Inflammatory macrophage treated with lipopolysaccharide for 4 hours (primary cell): ENCODE measurements around the gene OSGIN1.

Experiments used
- DNase-seq: peaks from one replicate; pipeline ENCODE4 v3.0.0-alpha.2; 2020

OSGIN1 gene

DNA sequence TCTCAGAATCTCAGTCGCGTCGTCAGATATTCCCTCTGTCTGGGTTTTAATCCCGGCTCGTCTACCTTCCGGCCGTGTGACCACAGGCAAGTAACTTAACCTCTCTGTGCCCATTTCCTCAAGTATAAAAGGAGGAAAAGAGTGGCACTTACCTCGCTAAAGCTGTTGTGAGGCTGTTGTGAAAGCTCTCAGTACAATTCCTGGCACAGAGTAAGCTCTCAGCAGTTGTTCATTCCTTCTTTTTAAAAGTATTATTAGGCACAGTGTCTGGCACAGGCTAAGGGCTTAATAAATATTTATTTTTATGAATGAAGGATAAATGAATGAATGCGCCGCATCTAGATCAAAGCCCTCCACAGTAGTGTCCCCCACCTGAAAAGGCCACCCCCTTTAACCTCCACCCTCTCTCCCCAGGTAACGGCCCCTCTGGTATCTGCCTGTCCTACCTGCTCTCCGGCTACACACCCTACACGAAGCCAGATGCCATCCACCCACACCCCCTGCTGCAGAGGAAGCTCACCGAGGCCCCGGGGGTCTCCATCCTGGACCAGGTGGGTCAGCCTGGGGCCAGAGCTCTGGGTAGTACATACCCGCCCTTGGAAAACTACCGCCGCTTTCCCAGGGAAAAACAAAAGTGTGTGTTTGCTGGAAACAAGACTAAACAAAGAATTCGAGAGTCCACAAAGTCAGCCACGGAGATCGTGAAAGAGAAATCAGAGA is 6.0 kb downstream of the OSGIN1 start:
- DNase-seq, result no peak

DNA sequence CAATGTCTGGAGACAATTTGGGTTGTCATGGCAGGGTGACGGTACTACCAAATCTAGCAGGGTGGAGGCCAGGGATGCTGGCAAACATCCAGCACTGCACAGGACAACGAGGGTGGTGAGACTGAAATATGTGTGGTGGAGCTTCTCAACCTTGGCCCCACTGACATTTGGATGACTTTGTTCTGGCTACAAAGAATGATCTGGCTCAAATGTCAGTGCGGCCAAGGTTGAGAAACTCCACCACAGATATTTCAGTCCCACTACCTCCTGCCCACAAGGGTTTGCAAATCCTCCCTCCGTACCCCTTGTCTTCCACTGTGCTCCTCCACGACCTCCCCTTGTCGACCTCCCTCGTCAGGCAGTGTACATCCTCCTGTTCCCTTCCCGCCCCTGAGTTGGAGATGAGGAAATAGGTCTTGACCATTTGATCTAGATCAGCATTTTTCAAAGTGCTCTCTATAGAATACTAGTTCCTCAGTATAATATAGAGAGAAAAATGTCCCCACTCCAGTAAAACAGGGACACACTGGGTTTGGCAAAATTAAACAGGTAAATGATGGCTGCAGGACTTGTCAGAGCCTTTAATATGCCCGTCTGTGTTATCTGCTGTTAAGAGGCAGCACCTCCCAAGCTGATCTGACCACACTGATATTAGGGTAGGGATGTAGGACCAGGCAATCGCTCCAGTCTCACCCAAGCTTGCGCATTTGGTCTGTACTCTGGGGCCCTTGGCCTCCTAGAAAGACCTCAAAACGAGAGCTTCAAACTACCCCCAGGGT is 6.8 kb downstream of the OSGIN1 start:
- no peak for DNase-seq

DNA sequence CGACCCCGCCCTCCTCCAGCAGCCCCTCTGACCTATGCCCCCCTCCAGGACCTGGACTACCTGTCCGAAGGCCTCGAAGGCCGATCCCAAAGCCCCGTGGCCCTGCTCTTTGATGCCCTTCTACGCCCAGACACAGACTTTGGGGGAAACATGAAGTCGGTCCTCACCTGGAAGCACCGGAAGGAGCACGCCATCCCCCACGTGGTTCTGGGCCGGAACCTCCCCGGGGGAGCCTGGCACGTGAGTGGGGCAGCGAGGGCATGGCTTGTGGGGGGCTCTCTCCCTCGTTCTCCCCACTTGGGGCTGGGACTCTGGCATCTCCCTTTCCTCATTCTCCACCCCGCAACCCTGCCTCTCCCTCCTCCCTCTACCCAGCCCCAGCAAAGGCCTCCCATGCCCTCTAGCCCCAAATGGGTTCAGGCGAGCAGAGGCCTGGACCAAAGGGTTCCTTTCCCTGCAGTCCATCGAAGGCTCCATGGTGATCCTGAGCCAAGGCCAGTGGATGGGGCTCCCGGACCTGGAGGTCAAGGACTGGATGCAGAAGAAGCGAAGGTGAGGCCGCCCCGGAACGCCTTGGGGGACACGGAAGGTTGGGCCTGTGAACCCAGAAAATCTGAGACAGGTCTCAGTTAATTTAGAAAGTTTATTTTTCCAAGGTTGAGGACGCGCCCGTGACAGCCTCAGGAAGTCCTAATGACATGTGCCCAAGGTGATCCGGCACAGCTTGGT is 7.6 kb downstream of the OSGIN1 start:
- no peak for DNase-seq

DNA sequence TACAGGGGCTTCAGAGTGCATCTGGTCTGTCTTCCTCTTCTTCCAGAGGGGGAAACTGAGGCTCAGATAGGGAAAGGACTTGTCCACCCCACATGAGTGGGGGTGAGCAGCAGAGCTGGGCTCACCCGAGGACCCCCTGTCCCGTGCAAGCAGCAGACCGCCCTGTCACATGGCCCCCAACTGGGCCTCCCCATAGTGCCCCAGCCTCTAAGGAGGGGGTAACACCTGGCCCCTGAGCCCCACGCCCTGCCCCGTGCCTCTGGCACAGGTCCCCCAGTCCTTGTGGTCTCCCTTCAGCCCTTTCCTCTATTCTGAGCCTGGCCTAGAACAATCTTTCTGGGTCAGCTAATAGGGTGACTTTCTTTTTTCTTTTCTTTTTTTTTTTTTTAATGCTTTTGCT is 8.6 kb downstream of the OSGIN1 start:
- DNase-seq, result no peak

DNA sequence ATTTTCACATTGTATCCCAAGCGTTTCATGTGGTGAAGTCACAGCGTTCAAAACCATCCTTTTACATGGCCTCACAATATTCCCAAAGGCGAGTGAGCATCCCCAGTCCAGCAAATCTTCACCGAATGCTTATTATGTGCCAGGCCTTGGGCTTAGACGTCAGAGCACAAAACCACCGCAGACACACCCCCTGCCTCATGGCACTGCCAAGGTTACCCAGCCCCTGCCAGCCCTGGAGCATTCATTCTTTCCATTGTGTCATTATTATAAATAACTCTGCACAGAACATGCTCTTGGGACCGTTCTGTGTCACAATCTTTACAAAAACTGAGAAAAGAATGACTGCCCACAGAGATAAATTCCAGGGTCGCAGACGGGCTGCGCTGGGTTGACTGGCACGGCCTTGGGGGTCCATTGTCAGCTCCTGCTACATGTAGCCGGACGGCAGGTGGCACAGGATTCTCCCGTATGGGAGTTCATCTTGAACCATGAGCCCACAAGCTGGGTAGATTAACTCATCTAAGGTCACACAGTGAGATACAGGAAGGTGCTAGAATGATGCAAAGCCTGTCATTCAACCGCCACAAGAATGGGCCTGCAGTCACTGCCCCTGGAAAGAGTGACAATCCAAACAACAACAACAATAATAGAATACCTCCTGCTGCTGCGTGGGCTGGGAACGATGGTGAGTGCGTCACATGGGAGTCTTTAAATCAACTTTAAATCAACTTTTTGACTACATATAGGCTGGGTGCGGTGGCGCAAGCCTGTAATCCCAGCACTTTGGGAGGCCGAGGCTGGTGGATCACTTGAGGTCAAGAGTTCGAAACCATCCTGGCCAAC is 10.5 kb downstream of the OSGIN1 start:
- DNase-seq, result no peak

DNA sequence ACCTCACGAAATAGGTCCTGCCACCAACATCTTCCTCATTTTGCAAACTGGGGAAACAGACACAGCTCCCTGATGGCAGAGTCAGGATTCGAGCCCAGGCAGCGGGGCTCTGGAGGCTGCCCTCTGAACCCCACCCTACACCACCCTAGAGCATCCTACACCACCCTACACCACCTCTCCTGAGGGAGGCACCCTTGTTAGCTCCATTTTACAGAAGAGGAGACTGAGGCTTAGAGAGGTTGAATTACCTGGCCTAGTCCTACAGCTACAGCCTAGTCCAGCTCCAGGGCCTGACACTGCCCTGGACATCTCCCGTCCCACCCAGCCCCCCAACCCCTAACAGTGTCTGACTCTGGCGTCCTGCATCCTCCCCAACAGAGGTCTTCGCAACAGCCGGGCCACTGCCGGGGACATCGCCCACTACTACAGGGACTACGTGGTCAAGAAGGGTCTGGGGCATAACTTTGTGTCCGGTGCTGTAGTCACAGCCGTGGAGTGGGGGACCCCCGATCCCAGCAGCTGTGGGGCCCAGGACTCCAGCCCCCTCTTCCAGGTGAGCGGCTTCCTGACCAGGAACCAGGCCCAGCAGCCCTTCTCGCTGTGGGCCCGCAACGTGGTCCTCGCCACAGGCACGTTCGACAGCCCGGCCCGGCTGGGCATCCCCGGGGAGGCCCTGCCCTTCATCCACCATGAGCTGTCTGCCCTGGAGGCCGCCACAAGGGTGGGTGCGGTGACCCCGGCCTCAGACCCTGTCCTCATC is 11.8 kb downstream of the OSGIN1 start:
- DNase-seq, result no peak

DNA sequence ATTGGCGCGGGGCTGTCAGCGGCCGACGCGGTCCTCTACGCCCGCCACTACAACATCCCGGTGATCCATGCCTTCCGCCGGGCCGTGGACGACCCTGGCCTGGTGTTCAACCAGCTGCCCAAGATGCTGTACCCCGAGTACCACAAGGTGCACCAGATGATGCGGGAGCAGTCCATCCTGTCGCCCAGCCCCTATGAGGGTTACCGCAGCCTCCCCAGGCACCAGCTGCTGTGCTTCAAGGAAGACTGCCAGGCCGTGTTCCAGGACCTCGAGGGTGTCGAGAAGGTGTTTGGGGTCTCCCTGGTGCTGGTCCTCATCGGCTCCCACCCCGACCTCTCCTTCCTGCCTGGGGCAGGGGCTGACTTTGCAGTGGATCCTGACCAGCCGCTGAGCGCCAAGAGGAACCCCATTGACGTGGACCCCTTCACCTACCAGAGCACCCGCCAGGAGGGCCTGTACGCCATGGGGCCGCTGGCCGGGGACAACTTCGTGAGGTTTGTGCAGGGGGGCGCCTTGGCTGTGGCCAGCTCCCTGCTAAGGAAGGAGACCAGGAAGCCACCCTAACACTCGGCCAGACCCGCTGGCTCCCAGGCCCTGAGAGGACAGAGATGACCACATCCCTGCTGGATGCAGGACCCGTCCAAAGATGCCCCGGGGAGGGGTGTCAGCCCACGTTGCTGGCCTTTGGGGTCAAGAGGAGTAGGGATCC is 12.6 kb downstream of the OSGIN1 start:
- DNase-seq, result no peak

DNA sequence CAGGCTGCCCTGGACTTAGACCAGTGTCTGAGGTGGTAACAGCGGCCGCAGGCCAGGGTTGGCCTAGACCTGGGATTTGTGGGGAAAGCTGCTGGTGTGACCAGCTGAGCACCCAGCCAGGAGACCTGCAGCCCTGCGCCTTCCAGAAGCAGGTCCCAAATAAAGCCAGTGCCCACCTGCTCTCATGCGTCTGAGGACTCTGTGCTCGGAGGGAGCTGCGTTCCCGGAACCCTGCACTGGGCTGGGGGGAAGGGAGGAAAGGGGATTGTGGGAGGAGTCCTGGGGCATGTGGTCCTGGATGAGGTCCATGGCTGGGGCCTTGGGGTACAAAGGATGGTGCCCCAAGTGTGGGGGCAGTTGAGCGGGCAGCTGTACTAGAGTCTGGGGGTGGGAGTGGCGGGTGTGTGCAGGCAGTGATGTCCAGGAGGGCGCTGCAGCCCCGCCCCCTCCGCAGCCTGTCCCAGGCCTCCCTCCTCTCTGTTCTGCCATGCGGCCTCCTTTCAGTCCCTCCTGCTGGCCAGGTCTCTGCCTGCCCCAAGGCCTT is 13.2 kb downstream of the OSGIN1 start:
- no peak for DNase-seq

DNA sequence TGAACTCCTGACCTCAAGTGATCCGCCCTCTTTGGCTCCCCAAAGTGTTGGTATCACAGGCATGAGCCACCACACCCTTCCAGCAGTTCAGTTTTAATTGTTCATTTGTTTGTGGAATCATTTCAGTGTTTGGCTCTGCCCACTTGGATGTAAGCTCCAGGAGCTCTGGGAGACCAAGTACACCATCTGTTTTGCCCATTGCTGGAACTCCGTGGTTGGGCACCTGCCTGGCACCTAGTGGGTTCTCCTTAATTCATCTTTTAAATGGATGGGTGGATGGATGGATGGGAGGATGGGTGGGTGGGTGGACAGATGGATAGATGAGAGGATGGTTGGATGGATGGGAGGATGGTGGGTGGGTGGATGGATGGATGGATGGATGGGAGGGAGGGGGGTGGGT is 14.1 kb downstream of the OSGIN1 start:
- DNase-seq, result no peak

DNA sequence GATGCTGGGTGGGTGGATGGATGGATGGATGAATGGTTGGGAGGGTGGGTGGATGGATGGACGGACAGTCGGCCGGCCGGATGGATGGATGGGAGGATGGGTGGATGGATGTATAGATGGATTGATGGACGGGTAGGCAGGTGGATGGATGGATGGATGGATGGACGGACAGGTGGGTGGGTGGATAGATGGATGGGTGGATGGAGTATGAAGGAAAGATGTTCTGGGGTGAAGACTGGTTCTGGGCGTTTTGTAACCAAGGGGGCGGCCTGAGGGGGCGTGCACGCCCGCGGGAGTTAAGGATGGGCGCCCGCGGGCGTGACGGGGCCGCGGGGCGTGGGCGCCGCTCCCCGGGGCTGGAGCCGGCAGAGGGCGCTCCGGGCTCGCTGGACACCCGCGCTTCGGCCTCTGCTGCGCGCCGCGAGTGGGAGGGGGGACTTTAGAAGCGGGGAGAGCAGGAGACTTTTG is 14.8 kb downstream of the OSGIN1 start, which contains the start of gene NECAB2:
Gene NECAB2 (plus strand): TSS at position 407 of the 468 bp plus-strand sequence. CDS start 405 bp downstream, outside the sequence.
- peak; percentile 43 for DNase-seq

DNA sequence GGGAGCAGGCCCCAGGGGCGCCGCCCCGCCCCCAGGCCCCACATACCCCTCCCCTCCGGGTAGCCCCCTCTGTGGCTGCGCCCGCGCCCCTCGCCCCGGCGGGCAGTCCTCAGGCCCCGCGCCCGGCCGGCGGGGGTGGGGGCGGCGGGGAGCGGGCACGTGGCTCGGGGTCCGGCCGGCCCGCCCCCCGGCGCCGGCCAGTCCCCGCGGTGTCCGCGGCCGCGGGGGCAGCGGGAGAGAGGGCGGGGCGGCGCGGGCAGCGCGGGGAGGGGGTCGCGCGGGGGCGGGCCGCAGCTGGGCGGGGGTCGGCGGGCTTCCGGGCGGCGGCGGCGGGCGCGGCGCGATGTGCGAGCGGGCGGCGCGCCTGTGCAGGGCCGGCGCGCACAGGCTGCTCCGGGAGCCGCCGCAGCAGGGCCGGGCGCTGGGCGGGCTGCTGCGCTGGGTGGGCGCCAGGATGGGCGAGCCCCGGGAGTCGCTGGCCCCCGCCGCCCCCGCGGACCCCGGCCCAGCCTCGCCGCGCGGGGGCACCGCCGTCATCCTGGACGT is 15.3 kb downstream of the OSGIN1 start:
- no peak for DNase-seq

DNA sequence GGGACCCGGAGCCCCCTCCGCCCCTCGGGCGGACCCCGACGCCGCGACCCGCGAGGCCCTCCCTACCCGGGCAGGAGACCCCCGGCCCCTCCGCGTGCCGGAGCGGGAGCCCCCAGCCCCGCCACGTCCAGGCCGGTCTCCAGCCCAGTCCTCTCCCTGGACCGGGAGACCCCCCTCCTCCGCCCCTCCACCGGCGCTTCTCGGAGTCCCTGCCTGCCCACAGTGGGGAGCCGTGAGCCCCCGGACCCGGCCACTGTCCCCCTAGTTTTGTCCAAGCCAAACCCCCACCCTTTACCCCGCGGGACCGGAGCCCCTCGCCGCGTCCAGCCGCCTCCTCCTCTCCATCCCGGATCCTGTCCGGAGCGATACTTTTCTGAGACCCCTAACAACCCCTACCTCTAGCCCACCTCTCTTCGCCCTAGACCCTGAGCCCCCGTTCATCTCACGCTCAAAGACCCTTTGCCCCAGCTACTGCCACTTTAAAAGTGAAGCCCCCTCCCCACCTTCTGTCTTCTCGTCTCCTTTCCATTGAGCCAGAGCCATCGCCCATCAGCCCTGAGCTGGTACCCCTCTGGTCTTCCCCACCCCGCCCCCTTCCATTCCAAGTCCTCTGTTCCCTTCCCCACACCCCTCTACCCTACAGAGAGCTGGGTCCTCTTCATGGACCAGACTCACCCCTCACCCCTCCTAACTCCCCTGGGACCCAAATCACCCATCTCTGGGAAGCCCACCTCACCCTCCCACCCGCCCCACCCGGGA is 16.0 kb downstream of the OSGIN1 start:
- DNase-seq, result no peak

DNA sequence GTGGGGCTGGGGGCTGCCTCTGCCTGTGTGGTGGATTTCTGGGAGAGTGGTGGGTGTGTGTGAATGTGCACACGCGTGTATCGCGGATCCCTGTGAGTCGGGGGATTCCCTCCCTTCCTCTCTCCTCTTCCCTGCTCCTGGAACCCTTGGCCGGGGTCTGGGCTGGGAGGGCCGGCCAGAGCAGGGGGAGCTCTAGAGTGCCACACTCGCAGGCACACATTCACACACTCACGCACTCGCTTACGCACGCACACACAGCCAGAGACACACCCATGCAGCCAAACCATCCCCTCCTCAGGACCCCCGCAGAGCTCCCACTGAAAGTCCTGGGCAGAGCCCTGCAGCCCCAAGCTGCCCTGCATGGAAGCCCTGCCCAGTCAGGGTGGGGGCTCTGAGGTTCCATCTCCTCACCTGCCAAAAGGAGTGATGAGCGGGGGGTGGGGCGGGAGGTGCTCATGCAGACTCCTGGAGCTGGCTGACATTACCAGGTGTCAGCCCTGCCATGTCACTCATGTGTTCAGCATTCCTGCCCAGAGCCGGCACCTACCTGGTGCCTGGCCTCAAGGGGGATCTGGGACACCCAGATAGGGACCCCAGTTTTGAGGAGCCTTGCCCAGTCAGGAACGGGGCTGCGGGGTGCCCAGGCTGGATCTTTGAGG is 16.9 kb downstream of the OSGIN1 start:
- no peak for DNase-seq

DNA sequence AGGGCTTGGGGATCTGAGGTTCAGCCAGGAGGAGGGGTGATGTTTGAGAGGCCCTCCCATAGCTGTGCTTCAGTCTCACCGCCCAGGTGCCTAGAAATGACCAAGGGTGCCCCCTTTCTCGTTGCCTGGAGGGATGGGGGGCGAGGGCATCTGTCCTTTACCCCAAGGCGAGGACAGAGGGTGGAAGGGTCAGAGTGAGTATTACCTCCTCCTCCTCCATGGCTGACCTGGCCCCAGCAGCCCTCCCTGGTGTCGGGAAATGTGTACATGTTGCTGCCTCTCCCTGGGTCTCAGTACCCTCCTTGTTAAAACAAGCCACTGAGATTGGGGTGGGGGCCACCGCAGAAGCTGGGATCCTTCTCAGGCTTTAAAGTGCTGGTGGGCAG is 17.4 kb downstream of the OSGIN1 start:
- DNase-seq, result no peak

DNA sequence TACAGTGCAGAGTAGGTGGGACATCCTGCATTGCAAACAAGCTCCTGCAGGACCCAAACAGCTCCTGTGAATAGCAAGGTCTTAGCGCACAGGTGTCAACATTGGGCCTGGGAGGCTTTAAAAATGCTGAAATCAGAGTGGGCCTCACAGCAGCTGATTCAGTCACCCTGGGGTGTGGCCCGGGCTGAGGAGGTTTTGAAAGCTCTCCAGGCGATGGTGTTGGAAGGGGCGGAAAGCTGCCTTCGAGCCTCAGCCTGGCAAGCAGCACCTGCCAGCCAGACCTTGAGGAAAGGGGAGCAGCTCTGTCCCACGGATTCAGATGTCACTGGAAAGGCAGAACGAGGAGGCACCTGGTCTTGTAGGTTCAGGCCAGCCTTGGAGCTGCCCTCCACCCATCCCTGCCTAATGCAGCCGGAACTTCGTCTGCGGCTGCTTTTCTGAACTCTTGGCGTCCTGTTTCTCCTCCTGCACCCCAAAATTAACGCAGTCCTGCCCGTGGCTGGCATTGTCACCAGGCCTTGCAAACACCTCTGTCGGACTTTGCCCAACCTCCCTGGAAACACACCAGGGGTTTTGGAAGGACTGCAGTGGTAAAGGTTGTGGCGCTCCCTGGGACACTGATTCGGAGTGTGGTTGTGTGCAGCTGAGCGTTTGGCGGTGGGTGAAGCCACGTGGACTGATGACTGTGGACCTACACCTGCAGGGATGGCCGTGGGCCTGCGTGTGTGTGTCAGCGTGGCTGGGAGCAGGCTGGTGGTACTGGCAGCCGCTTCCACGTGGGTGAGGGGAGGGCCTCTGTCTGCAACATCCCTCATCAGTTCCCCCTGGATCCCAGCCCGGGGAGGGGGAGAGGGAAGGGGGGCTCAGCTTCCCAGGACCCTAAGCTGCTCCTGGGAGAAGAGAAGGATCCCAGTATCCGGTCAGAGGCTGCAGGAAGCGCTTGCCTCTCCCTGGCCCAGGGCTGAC is 18.4 kb downstream of the OSGIN1 start:
- DNase-seq, result no peak

DNA sequence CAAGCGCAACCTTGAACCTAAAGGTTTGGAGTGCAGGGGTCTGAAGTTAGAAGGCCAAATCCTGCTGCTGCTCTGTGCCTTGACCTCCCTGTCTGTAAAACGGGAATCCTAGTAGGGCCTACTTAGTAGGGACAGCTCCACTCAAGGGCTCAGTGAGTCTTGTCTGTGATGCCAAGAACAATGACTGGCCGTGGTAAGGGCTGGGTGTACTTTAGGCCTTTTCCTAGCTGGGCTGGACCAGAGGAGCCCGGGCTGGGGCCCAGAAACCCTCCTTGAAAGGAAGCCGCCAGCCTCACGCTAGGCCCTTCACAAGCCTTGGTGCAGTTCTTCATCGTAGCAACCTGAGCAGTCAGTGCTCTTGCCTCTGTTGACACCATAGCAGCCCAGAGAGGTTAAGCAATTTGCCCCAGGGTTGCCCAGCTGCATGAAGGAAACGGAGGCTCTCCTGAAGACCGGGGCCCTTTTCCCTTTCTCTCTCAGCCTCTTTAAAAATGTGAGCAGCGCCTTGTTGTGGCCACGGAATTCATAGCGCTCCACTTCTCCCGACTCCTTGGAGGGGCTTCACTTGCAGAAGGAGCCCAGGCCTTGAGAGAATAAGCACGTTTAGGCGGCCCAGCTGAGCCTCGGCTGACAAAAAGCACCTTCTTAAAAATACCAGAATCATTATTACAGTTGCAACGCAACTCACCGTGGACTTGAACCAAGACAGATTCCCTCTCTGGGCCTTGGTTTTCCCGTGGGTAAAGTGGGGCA is 19.4 kb downstream of the OSGIN1 start:
- DNase-seq, result no peak

DNA sequence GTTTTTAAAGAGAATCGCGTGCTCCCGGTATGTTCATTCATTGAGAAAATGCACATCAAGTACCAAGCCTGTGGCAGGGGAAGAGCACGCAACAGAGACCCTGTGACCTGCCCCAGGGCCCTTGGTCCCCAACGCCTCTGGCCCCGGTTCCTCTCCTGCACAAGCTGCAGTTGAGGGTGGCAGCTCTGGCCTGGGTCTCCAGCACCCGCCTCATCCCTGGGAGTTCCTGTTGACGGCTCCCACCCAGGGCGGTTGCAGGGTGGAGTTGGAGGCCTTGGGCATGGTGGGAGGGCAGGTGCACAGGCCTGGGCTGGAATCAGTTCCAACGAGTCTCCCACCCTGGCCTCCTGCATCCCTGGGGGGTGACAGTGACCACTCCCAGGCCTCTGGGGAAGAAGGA is 20.0 kb downstream of the OSGIN1 start:
- no peak for DNase-seq
